Stimulated activated naive CD4-positive, alpha-beta T cell treated with Interleukin-2 at 50 U/mL for 16 hours (primary cell): ENCODE data around the gene RABAC1.

Experiments
- DNase-seq: peaks from one replicate; lab custom pipeline; 2025; lab: John Stamatoyannopoulos, UW

The RABAC1 gene

GRCh38 chr19:41988947-41989346, 29.8 kb upstream of the RABAC1 start:
- DNase-seq, result no peak

GRCh38 chr19:41987141-41987860, 28.2 kb upstream of the RABAC1 start:
- DNase-seq, result no peak

- no peak for DNase-seq
These were observed 25.8 kb upstream of the RABAC1 start for GRCh38 chr19:41984961-41985360.

- DNase-seq, result no peak
These were observed 22.6 kb upstream of the RABAC1 start for GRCh38 chr19:41981724-41982123.

- DNase-seq, result no peak
These were observed 19.3 kb upstream of the RABAC1 start for GRCh38 chr19:41978470-41978869.

GRCh38 chr19:41977916-41978315, 18.8 kb upstream of the RABAC1 start:
- DNase-seq, result no peak

- DNase-seq, result no peak
These were observed 15.5 kb upstream of the RABAC1 start for GRCh38 chr19:41974652-41975051.

GRCh38 chr19:41971363-41971762, 12.2 kb upstream of the RABAC1 start:
- no peak for DNase-seq

- no peak for DNase-seq
These were observed 10.8 kb upstream of the RABAC1 start for GRCh38 chr19:41969772-41970458.

- no peak for DNase-seq
These were observed 9.9 kb upstream of the RABAC1 start for GRCh38 chr19:41968751-41969595.

- DNase-seq, result no peak
These were observed 8.1 kb upstream of the RABAC1 start for GRCh38 chr19:41967054-41967783.

- DNase-seq, result no peak
These were observed 6.0 kb upstream of the RABAC1 start for GRCh38 chr19:41965106-41965505.

GRCh38 chr19:41960973-41961372, 1.9 kb upstream of the RABAC1 start:
- no peak for DNase-seq

GRCh38 chr19:41958367-41959055, 610 bp downstream of the RABAC1 start:
- DNase-seq, result peak; percentile 83

GRCh38 chr19:41957838-41958366, 1.2 kb downstream of the RABAC1 start:
- peak; percentile 12 for DNase-seq

- DNase-seq, result no peak
These were observed 1.8 kb downstream of the RABAC1 start for GRCh38 chr19:41957161-41957837.

GRCh38 chr19:41956621-41957020, 2.5 kb downstream of the RABAC1 start:
- no peak for DNase-seq

GRCh38 chr19:41955521-41955920, 3.6 kb downstream of the RABAC1 start:
- no peak for DNase-seq

GRCh38 chr19:41951686-41952172, 7.4 kb downstream of the RABAC1 start:
- DNase-seq, result peak; percentile 80

GRCh38 chr19:41947091-41947490, 12.0 kb downstream of the RABAC1 start:
- no peak for DNase-seq
